K562 (cell line): ENCODE results near the gene OR10P1. TPM values are rescaled to one million over a fixed set of nuclear protein-coding genes. Genes with fewer than 3 reads are reported as not detected.
A peak's percentile ranks its signal among the peaks of the same experiment; 100 is the strongest.

ENCODE experiments used
- ATAC-seq: fragments of 200-7000 bp; cut with Tn5 transposase; 3 replicates; pipeline ENCODE4 v1.9.1; 2020; ENCODE audit warnings: moderate library complexity
- BruUV-seq: library from RNA; stranded (reverse); fragments of 400-500 nt; replicated peaks from 2 replicates; lab custom pipeline; 2021; lab: Mats Ljungman, UMichigan
- CTCF ChIA-PET: fragments of 300-600 bp; formaldehyde crosslinking; extraction: SDS; loops from one replicate; lab custom pipeline; 2021; ENCODE audit warnings: low intra/inter-chr PET ratio; lab: Yijun Ruan, JAX
- POLR2A ChIA-PET: fragments of 300-600, 350-650 bp; sonication (Branson Sonifier 250); formaldehyde crosslinking; extraction: SDS; loops from one replicate; lab custom pipeline; 2021; ENCODE audit warnings: antibody characterized with exemption, inconsistent platforms; lab: Yijun Ruan, JAX
- DNase-seq, 4 experiments: peaks; one replicate each; pipeline versions ENCODE4 v3.0.0 to v3.0.0-alpha.2; 2011 to 2018; ENCODE audit warnings: low spot score in 3 of 4, mixed read lengths in 3 of 4; ENCODE audit errors: extremely low read depth in 1 of 4
- FAIRE-seq: peaks from 2 replicates; lab custom pipeline; 2011; peaks lifted over from hg19 to GRCh38; lab: Jason Lieb, UNC
- H2AFZ ChIP-seq: 2 replicates; pipeline ENCODE4 v1.6.0; 2011; ENCODE audit warnings: low read depth, low read length, control low read depth, inconsistent platforms
- H3K27ac ChIP-seq: fragments of 200-600 bp; 3 replicates; pipeline ENCODE4 v1.8.0; 2011; ENCODE audit warnings: low read depth, mild to moderate bottlenecking, control low read depth, inconsistent platforms, low read length, moderate library complexity, mixed read lengths; ENCODE audit errors: extremely low read depth
- H3K27me3 ChIP-seq, 2 experiments: fragments of 300-600 bp in 1 of 2; 2 replicates in 1 of 2; 3 replicates in 1 of 2; pipeline versions ENCODE4 v1.6.0 to v1.8.0; 2011; ENCODE audit warnings: inconsistent platforms in 2 of 2, low read length in 2 of 2, mild to moderate bottlenecking in 1 of 2, mixed read lengths in 1 of 2, moderate library complexity in 1 of 2; ENCODE audit not compliant: control insufficient read depth in 2 of 2, insufficient read depth in 2 of 2
- H3K36me3 ChIP-seq: fragments of 300-600 bp; 3 replicates; pipeline ENCODE4 v1.8.0; 2011; ENCODE audit warnings: mild to moderate bottlenecking, low read length, inconsistent platforms; ENCODE audit not compliant: control insufficient read depth, insufficient read depth
- H3K4me1 ChIP-seq, 2 experiments: fragments of 200-600 bp in 1 of 2; replicated peaks in 1 of 2; 2 replicates in 1 of 2; 3 replicates in 1 of 2; pipeline versions ENCODE4 v1.5.1 to v1.8.0; 2011; ENCODE audit warnings: inconsistent platforms in 2 of 2, low read length in 2 of 2, mild to moderate bottlenecking in 1 of 2, mixed read lengths in 1 of 2, moderate library complexity in 1 of 2; ENCODE audit not compliant: control insufficient read depth in 2 of 2, insufficient read depth in 2 of 2
- H3K4me2 ChIP-seq: 2 replicates; pipeline ENCODE4 v1.6.1; 2011; ENCODE audit warnings: low read length, control low read depth, inconsistent platforms, mixed read lengths; ENCODE audit not compliant: insufficient read depth
- H3K4me3 ChIP-seq: fragments of 200-600 bp; sonication (generic), shearing (Covaris generic); 2 replicates; pipeline ENCODE4 v1.5.1; 2016; ENCODE audit warnings: control low read depth, inconsistent platforms
- H3K79me2 ChIP-seq: fragments of 200-600 bp; 3 replicates; pipeline ENCODE4 v1.8.0; 2011; ENCODE audit warnings: low read length, inconsistent platforms; ENCODE audit not compliant: control insufficient read depth, insufficient read depth
- H3K9ac ChIP-seq, 2 experiments: 2 replicates each; pipeline versions ENCODE4 v1.6.0 to v1.6.1; 2011; ENCODE audit warnings: low read depth in 2 of 2, low read length in 2 of 2, control low read depth in 1 of 2, inconsistent platforms in 1 of 2, mild to moderate bottlenecking in 1 of 2, mixed read lengths in 1 of 2; ENCODE audit not compliant: insufficient read depth in 1 of 2
- H3K9me1 ChIP-seq: one replicate; pipeline ENCODE4 v1.6.0; 2011; ENCODE audit warnings: inconsistent platforms, mild to moderate bottlenecking, low read length, moderate library complexity; ENCODE audit not compliant: control insufficient read depth, insufficient read depth
- H3K9me3 ChIP-seq: replicated peaks from 2 replicates; pipeline ENCODE4 v1.5.1; 2011; ENCODE audit warnings: low read depth, low read length, inconsistent platforms; ENCODE audit not compliant: control insufficient read depth, insufficient read depth
- H4K20me1 ChIP-seq: replicated peaks from 2 replicates; pipeline ENCODE4 v1.6.1; 2011; ENCODE audit warnings: low read length, inconsistent platforms, mixed read lengths; ENCODE audit not compliant: control insufficient read depth, insufficient read depth
- BCL6 ChIP-seq: fragments of 250-450 bp; sonication (Bioruptor Pico); IDR thresholded peaks from 2 replicates; pipeline ENCODE4 v1.4.0; 2020
- CGGBP1 ChIP-seq: fragments of 250-450 bp; sonication (Bioruptor Pico); IDR thresholded peaks from 2 replicates; pipeline ENCODE4 v1.9.0; 2021; ENCODE audit warnings: mild to moderate bottlenecking
- ETV6 ChIP-seq, 3 experiments: fragments of 150-350 bp in 1 of 3; sonication (generic) in 1 of 3; formaldehyde crosslinking in 1 of 3; IDR thresholded peaks; 2 replicates each; pipeline versions ENCODE4 v1.6.1 to v1.8.0; 2014 to 2022; ENCODE audit warnings: borderline replicate concordance in 2 of 3, low read depth in 2 of 3, antibody characterized with exemption in 1 of 3, low read length in 1 of 3, mild to moderate bottlenecking in 1 of 3, missing genetic modification reagents in 1 of 3
- LCOR ChIP-seq: sonication (generic); formaldehyde crosslinking; IDR thresholded peaks from 2 replicates; pipeline ENCODE4 v1.8.0; 2022; ENCODE audit warnings: mild to moderate bottlenecking, missing genetic modification reagents
- MBD1 ChIP-seq: fragments of 250-450 bp; sonication (Bioruptor Pico); IDR thresholded peaks from 2 replicates; pipeline ENCODE4 v1.8.0; 2022; ENCODE audit warnings: inconsistent platforms
- MXI1 ChIP-seq: IDR thresholded peaks from 2 replicates; pipeline ENCODE4 v1.6.1; 2011; ENCODE audit warnings: low read depth, mild to moderate bottlenecking, improper control_type of control experiment, low read length
- PHF8 ChIP-seq: fragments of 200-600 bp; sonication (generic); IDR thresholded peaks from 2 replicates; pipeline ENCODE4 v1.6.1; 2012; ENCODE audit warnings: mixed run types, mild to moderate bottlenecking, inconsistent platforms, low read length, moderate library complexity, borderline replicate concordance
- RFX1 ChIP-seq: fragments of 450-650 bp; IDR thresholded peaks from 2 replicates; pipeline ENCODE4 v1.6.1; 2016; ENCODE audit warnings: mild to moderate bottlenecking, moderate library complexity
- SRSF1 ChIP-seq: fragments of 200-400 bp; formaldehyde crosslinking; IDR thresholded peaks from 2 replicates; pipeline ENCODE4 v1.6.1; 2017; ENCODE audit warnings: mild to moderate bottlenecking, low read depth, low read length, moderate library complexity
- ZMIZ1 ChIP-seq, 2 experiments: fragments of 150-350 bp in 1 of 2; IDR thresholded peaks; 2 replicates each; pipeline ENCODE4 v1.6.1; 2012 to 2016; ENCODE audit warnings: low read depth in 2 of 2, low read length in 2 of 2, mild to moderate bottlenecking in 1 of 2, moderate library complexity in 1 of 2
- ZNF655 ChIP-seq: fragments of 250-450 bp; sonication (Bioruptor Pico); IDR thresholded peaks from 2 replicates; pipeline ENCODE4 v1.5.0; 2021
- ZNF668 ChIP-seq: fragments of 250-450 bp; sonication (Bioruptor Pico); IDR thresholded peaks from 2 replicates; pipeline ENCODE4 v1.8.0; 2022; ENCODE audit warnings: mild to moderate bottlenecking, inconsistent platforms
- WGBS: fragments of 100-300 bp; shearing (Covaris generic); methylation state at CpG from one replicate; pipeline ENCODE4 v1.1.6; 2016; ENCODE audit warnings: low coverage, mixed read lengths; ENCODE audit not compliant: insufficient coverage; ENCODE audit errors: missing lambda C conversion rate; 5-methylcytosine and 5-hydroxymethylcytosine counted together
- in situ Hi-C: fragments of 300-500 bp; cut with MboI; formaldehyde crosslinking; loops from 4 replicates; pipeline ENCODE4 v1.15.0; 2018; ENCODE audit warnings: inconsistent platforms, mixed read lengths
- intact Hi-C: fragments of 100-400 bp; cut with micrococcal nuclease; formaldehyde crosslinking; loops from 2 replicates; pipeline ENCODE4 v1.14.2; 2022
- polyA plus RNA-seq, 8 experiments: library from polyadenylated mRNA; depleted of rRNA in 4 of 8; stranded (reverse) in 5 of 8; unstranded in 3 of 8; fragments of >200 nt; fragmentation: Nextera tagmentation in 2 of 8; fragmentation: Illumina TruSeq in 1 of 8; extraction: Ambion mirVana in 2 of 8; extraction: Trizol in 1 of 8; gene quantifications; 2 replicates each; pipeline versions ENCODE4 v1.2.1 to v1.2.3, GENCODE V29; 2011 to 2014; ENCODE audit warnings: inconsistent platforms in 1 of 8, missing spikeins in 1 of 8
- total RNA-seq, 7 experiments: library from RNA; depleted of rRNA in 6 of 7; stranded (reverse); fragments of >200 nt in 6 of 7; fragmentation: Illumina TruSeq in 2 of 7; extraction: Trizol in 2 of 7; gene quantifications; 2 replicates each; pipeline versions ENCODE4 v1.2.1 to v1.2.3, GENCODE V29; 2011 to 2021; ENCODE audit warnings: low replicate concordance in 1 of 7

The OR10P1 gene
- total and polyA plus RNA-seq, 9 of the 15 experiments (the other 6 are each of a cell fraction or from before 2014, with no cell fraction given): not detected

- TF ChIP-seq ZNF655 (CRISPR knock-in tag) (no peak), LCOR (no peak)
These were observed 775 bp downstream of the OR10P1 start (continued) for GRCh38 chr12:55637467-55637866.

- no peaks in the 10 kb centered on the region for H3K9me1 ChIP-seq
- CTCF ChIA-PET: no interaction called here
- no peaks in the 10 kb centered on the region for H3K36me3 ChIP-seq
- TF ChIP-seq ZMIZ1 (IDR thresholded peaks at IDR 0.05; ENCODE audit: low read depth in 2 of 2, low read length in 2 of 2): no peak
- no peak for TF ChIP-seq SRSF1
- no peak for TF ChIP-seq MBD1
- no peak for TF ChIP-seq ZNF668 (CRISPR knock-in tag)
- no peak for TF ChIP-seq MXI1
- no peak for TF ChIP-seq RFX1
- no peak for TF ChIP-seq BCL6 (CRISPR knock-in tag)
- no peak for TF ChIP-seq PHF8
- TF ChIP-seq ETV6 (IDR thresholded peaks at IDR 0.05; ENCODE audit: borderline replicate concordance in 1 of 2, low read depth in 2 of 2, low read length in 1 of 2): no peak
- TF ChIP-seq ETV6 (CRISPR knock-in tag; IDR thresholded peaks at IDR 0.05; ENCODE audit: borderline replicate concordance): no peak
- TF ChIP-seq CGGBP1 (CRISPR knock-in tag): no peak
These were observed 4.9 kb downstream of the OR10P1 start for GRCh38 chr12:55641595-55641994.

More at GRCh38 chr12:55641595-55641994, 4.9 kb downstream of the OR10P1 start:
- H3K4me3 ChIP-seq: no peak overlapping the region
- H3K9ac ChIP-seq: peak overlapping the region in 1 of 2 experiments; percentile 18; a peak in 1 of 4 replicates
- H3K27ac ChIP-seq: no peak overlapping the region
- WGBS: 2% methylated on average over 7 of the region's 7 CpGs
- in situ Hi-C loops (no loop called here), intact Hi-C loops (no loop called here)
- peaks cover 9 to 25% of the 10 kb centered on the region in 2 experiments; a peak in 3 of 5 replicates for H3K27me3 ChIP-seq
- H3K9me3 ChIP-seq: no peaks in the 10 kb centered on the region
- DNase-seq: no peak
- FAIRE-seq: no peak
- no peaks in the 10 kb centered on the region for H3K79me2 ChIP-seq
- no peak for ATAC-seq
- no peak overlapping the region for H3K4me2 ChIP-seq
- no peaks in the 10 kb centered on the region for H4K20me1 ChIP-seq
- POLR2A ChIA-PET: no interaction called here
- no peak overlapping the region for H2AFZ ChIP-seq
- H3K4me1 ChIP-seq: peaks cover 3 to 7% of the 10 kb centered on the region in 2 experiments; a peak in 3 of 5 replicates
- no TSS peak for BruUV-seq
